Mesodermal cell (in vitro differentiated cells): ENCODE data around the gene ATXN3L.

Experiments used
- H3K27ac ChIP-seq: 2 replicates; pipeline ENCODE4 v1.7.0; 2013; ENCODE audit warnings: mild to moderate bottlenecking, low read depth, low read length, moderate library complexity; ENCODE audit not compliant: severe bottlenecking
- H3K36me3 ChIP-seq: 2 replicates; pipeline ENCODE4 v1.7.1; 2013; ENCODE audit warnings: mild to moderate bottlenecking, low read length, moderate library complexity; ENCODE audit not compliant: control insufficient read depth, insufficient read depth
- H3K4me1 ChIP-seq: one replicate; pipeline ENCODE4 v1.7.1; 2013; ENCODE audit warnings: mild to moderate bottlenecking, low read length; ENCODE audit not compliant: insufficient read depth, control insufficient read depth, poor library complexity, severe bottlenecking
- H3K4me3 ChIP-seq: 2 replicates; pipeline ENCODE4 v1.7.0; 2013; ENCODE audit warnings: low read length, control low read depth, mild to moderate bottlenecking; ENCODE audit not compliant: insufficient read depth, poor library complexity, severe bottlenecking; ENCODE audit errors: extremely low read depth
- H3K9me3 ChIP-seq: 2 replicates; pipeline ENCODE4 v1.7.1; 2013; ENCODE audit warnings: mild to moderate bottlenecking, low read length, moderate library complexity; ENCODE audit not compliant: control insufficient read depth
- WGBS, 2 experiments: methylation state at CpG; one replicate each; pipeline ENCODE4 v1.1.5; 2013; ENCODE audit warnings: missing lambda C conversion rate in 2 of 2; ENCODE audit not compliant: insufficient coverage in 2 of 2; 5-methylcytosine and 5-hydroxymethylcytosine counted together

The ATXN3L gene

GRCh38 chrX:13341491-13342101 lies 21.7 kb upstream of the ATXN3L start:
- Histone ChIP-seq H3K27ac (no peak overlapping the region), H3K4me1 (no peaks in the 10 kb centered on the region), H3K36me3 (no peaks in the 10 kb centered on the region), H3K9me3 (no peaks in the 10 kb centered on the region), H3K4me3 (no peak overlapping the region)
- no CpG with 5 or more reads among the region's 3 CpGs for WGBS, 2 experiments

GRCh38 chrX:13340182-13340791 lies 20.4 kb upstream of the ATXN3L start:
- H3K27ac ChIP-seq = no peak overlapping the region
- H3K4me3 ChIP-seq = no peak overlapping the region
- no peaks in the 10 kb centered on the region for H3K9me3 ChIP-seq
- H3K36me3 ChIP-seq = no peaks in the 10 kb centered on the region
- 60% methylated on average over 1 of the region's 10 CpGs; no CpG with 5 or more reads in 1 of the 2 experiments for WGBS, 2 experiments
- H3K4me1 ChIP-seq = no peaks in the 10 kb centered on the region

GRCh38 chrX:13339607-13340006 lies 19.8 kb upstream of the ATXN3L start:
- Histone ChIP-seq H3K36me3 (no peaks in the 10 kb centered on the region), H3K27ac (no peak overlapping the region), H3K4me3 (no peak overlapping the region), H3K9me3 (no peaks in the 10 kb centered on the region), H3K4me1 (no peaks in the 10 kb centered on the region)
- WGBS, 2 experiments = 92 to 94% methylated on average over 2 of the region's 3 CpGs

- no peaks in the 10 kb centered on the region for H3K36me3 ChIP-seq
- no peaks in the 10 kb centered on the region for H3K9me3 ChIP-seq
- no peak overlapping the region for H3K27ac ChIP-seq
- 89% methylated on average over 1 of the region's 3 CpGs; no CpG with 5 or more reads in 1 of the 2 experiments for WGBS, 2 experiments
- H3K4me1 ChIP-seq = no peaks in the 10 kb centered on the region
- H3K4me3 ChIP-seq = no peak overlapping the region
Measured at GRCh38 chrX:13338996-13339515, 19.2 kb upstream of the ATXN3L start.

GRCh38 chrX:13334491-13334890 lies 14.6 kb upstream of the ATXN3L start:
- WGBS, 2 experiments = no CpG with 5 or more reads among the region's 6 CpGs

GRCh38 chrX:13330446-13330845 lies 10.6 kb upstream of the ATXN3L start:
- H3K9me3 ChIP-seq = no peaks in the 10 kb centered on the region
- H3K36me3 ChIP-seq = no peaks in the 10 kb centered on the region
- no CpG with 5 or more reads among the region's 2 CpGs for WGBS, 2 experiments
- H3K4me1 ChIP-seq = no peaks in the 10 kb centered on the region
- H3K4me3 ChIP-seq = no peak overlapping the region
- H3K27ac ChIP-seq = no peak overlapping the region

More at GRCh38 chrX:13334491-13334890, 14.6 kb upstream of the ATXN3L start:
- Histone ChIP-seq H3K4me3 (no peak overlapping the region), H3K36me3 (no peaks in the 10 kb centered on the region), H3K9me3 (no peaks in the 10 kb centered on the region), H3K27ac (no peak overlapping the region), H3K4me1 (no peaks in the 10 kb centered on the region)

GRCh38 chrX:13327666-13328065 lies 7.8 kb upstream of the ATXN3L start:
- no peak overlapping the region for H3K4me3 ChIP-seq
- no peaks in the 10 kb centered on the region for H3K9me3 ChIP-seq
- no peak overlapping the region for H3K27ac ChIP-seq
- no peaks in the 10 kb centered on the region for H3K4me1 ChIP-seq
- H3K36me3 ChIP-seq = no peaks in the 10 kb centered on the region
- 85 to 100% methylated on average over 2 to 4 of the region's 8 CpGs for WGBS, 2 experiments

- Histone ChIP-seq H3K9me3 (no peaks in the 10 kb centered on the region), H3K36me3 (no peaks in the 10 kb centered on the region), H3K4me3 (no peak overlapping the region), H3K4me1 (no peaks in the 10 kb centered on the region), H3K27ac (no peak overlapping the region)
- 100% methylated on average over 1 of the region's 1 CpG; no CpG with 5 or more reads in 1 of the 2 experiments for WGBS, 2 experiments
Measured at GRCh38 chrX:13323241-13323640, 3.4 kb upstream of the ATXN3L start.

GRCh38 chrX:13317366-13317765 lies 2.5 kb downstream of the ATXN3L start:
- Histone ChIP-seq H3K36me3 (no peaks in the 10 kb centered on the region), H3K27ac (no peak overlapping the region), H3K4me3 (no peak overlapping the region), H3K4me1 (no peaks in the 10 kb centered on the region), H3K9me3 (no peaks in the 10 kb centered on the region)
- WGBS, 2 experiments = 80 to 90% methylated on average over 1 to 2 of the region's 6 CpGs

GRCh38 chrX:13311560-13311959 lies 8.3 kb downstream of the ATXN3L start:
- 100% methylated on average over 3 of the region's 6 CpGs; no CpG with 5 or more reads in 1 of the 2 experiments for WGBS, 2 experiments
- H3K36me3 ChIP-seq = no peaks in the 10 kb centered on the region
- no peaks in the 10 kb centered on the region for H3K9me3 ChIP-seq
- H3K4me3 ChIP-seq = no peak overlapping the region
- H3K4me1 ChIP-seq = no peaks in the 10 kb centered on the region
- no peak overlapping the region for H3K27ac ChIP-seq

GRCh38 chrX:13309631-13310030 lies 10.2 kb downstream of the ATXN3L start:
- Histone ChIP-seq H3K4me3 (no peak overlapping the region), H3K27ac (no peak overlapping the region), H3K4me1 (no peaks in the 10 kb centered on the region), H3K9me3 (no peaks in the 10 kb centered on the region), H3K36me3 (no peaks in the 10 kb centered on the region)
- WGBS, 2 experiments = 100% methylated on average over 1 of the region's 3 CpGs; no CpG with 5 or more reads in 1 of the 2 experiments
